GM18498 (cell line): ENCODE results near the gene ECT2.
"Not testable (repeated sequence)": the region's sequence is repeated elsewhere in the genome, so short reads cannot be mapped to it uniquely, and the experiment has no call there.

ENCODE experiments used
- ATAC-seq: cut with Tn5 transposase; IDR thresholded peaks from one replicate; pipeline ENCODE4 v1.9.1; 2021; ENCODE audit warnings: mild to moderate bottlenecking, moderate library complexity; ENCODE audit not compliant: unreplicated experiment

The ECT2 gene

GRCh38 chr3:172739462-172739861 lies 11.1 kb upstream of the ECT2 start:
- ATAC-seq, result no peak

DNA sequence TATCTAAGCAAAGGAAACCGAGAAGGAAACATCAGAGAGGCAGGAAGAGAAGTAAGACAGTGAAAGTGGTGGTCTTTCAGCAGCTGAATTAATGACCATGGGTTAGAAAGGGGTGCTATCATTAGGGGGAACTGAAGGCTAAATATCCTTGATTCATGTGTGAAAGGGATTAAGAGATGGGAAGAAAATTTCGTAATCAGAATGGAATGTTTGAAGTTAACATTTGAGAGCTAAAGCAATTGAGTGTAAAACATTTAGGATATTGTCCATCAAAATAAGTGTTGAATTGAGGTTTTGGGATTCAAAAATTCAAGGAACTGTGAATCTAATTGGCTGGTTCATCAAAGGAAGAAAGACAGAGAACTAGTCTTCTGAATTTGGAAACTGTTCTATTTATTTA lies 4.1 kb upstream of the ECT2 start:
- ATAC-seq, result no peak

- ATAC-seq, result no peak
Observed at GRCh38 chr3:172749230-172749965, 1.1 kb upstream of the ECT2 start.

DNA sequence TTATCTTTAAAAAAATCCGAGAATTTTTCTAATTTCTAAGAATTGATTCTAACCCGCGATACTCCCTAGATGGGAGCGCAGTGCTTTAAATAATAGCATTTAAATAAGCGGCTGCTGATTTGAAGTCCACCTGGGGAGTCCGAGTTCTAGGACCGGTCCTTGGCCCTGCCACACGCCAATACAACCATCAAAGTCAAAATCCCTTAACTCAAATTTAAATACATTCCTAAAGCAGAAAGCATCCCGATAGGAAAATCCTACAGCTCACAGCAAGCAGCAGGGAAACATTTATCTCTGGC lies 508 bp upstream of the ECT2 start:
- ATAC-seq, result no peak

DNA sequence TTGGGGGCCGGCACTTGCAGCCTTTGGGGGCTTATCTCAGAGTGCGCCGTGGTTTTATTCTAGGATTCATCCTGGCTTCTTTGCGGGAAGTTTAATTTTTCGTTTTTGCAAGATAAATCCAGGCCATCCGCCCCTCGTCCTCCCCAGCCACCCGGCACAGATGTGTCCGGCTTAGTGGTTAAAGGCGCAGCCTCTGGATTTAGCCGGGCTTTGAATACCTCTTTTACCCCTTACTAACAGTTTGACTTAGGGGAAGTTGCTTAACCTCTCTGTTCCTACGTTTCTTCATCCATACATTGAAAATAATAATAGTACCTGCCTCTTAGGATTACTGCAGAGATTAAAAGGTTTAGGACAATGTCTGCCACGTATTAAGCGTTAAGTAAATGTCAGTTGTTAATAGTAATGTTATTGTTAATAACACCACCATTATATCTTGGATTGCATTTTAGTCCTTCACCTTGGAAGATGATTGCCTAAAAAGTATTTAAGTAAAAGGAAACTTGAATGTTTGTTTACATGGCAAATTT lies 714 bp downstream of the ECT2 start:
- ATAC-seq, result peak; percentile 14

DNA sequence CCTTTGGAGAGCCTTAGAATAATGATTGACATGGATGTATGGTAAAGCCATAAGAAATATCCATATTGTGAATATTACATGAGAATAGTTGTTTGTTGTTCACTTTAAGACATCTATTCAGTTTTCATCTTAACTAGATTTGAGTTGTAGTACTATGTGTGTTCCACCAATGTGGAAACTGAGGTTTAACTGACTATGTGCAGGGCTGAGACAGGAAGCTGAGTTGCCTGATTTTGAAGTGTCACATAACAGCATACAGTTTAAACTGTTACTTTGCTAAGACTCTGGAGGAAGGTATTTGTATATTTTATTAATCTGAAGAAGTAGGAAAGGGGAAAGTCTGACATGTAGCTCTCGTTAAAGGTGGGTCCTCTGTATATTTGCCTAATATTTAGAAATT lies 2.1 kb downstream of the ECT2 start:
- ATAC-seq, result no peak

GRCh38 chr3:172753125-172753524 lies 2.6 kb downstream of the ECT2 start:
- no peak for ATAC-seq

- not testable (repeated sequence) for ATAC-seq
Observed at GRCh38 chr3:172760416-172760815, 9.9 kb downstream of the ECT2 start.

GRCh38 chr3:172766241-172766640 lies 15.7 kb downstream of the ECT2 start:
- ATAC-seq, result no peak

DNA sequence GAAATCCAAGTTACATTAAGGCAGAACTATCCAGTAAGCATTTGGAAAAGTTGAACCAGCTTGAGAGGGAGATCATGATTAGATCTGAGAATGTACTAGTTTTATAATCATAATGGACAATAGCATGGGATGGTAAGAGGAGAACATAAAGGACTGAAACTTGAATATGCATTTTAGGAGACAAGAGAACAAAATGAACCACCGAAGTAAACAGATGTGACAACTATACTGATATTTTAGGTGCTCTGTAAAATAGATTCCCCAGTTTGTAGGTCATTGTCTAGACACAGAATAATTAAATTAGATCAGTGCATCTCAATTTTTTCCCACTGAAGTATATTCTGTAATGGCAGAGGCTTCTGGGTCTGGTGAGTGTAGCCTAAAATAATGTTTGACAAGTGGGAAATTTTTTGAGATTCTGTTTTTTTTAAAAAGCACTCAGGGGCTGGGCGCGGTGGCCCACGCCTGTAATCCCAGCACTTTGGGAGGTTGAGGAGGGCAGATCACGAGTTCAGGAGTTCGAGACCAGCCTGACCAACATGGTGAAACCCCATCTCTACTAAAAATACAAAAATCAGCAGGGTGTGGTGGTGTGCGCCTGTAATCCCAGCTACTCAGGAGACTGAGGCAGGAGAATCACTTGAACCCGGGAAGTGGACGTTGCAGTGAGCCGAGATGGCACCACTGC lies 16.3 kb downstream of the ECT2 start:
- ATAC-seq, result no peak

- ATAC-seq, result no peak
Observed at GRCh38 chr3:172770382-172770781, 19.9 kb downstream of the ECT2 start.

DNA sequence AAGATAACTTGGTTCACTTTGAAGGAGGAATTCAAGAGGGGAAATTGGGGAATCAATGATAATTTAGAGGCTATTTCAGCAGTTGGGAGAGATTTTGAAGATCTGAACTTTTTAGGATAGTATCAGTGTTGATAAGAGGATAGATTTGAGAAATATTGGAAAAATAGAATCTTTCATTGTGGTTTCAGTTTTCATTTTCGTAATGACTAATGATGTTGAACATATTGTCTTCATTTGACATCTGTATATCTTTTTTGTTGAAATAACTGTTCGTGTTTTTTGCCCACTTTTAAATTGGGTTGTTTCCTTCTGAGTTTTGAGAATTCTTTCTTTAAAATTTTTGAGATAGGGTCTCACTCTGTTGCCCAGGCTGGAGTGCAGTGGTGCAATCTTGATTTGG lies 21.1 kb downstream of the ECT2 start:
- ATAC-seq, result no peak

GRCh38 chr3:172776049-172776717 lies 25.7 kb downstream of the ECT2 start:
- no peak for ATAC-seq

- ATAC-seq, result no peak
Observed at GRCh38 chr3:172777901-172778300, 27.4 kb downstream of the ECT2 start.

GRCh38 chr3:172782235-172782634 lies 31.7 kb downstream of the ECT2 start:
- ATAC-seq, result no peak

- ATAC-seq, result no peak
Observed at GRCh38 chr3:172786036-172786435, 35.5 kb downstream of the ECT2 start.

GRCh38 chr3:172787019-172787418 lies 36.5 kb downstream of the ECT2 start:
- ATAC-seq, result no peak

DNA sequence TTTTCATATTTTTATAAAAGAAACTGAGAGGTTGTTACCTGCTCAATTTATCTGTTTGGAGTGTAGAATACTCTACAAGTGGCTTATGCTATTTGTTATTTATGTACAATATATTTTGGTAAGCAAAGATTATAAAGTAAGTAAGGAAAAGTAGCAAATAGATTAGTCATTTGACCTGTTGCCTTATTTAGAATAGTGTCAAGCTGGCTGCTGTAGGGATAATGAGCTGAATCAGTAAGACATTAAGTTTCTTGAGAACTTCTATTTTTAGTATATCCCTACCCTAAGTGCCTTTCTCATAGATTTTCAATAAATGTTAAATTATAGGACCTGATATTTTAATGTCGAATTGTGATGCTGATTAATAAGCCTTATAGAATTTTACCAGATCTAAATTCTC lies 37.2 kb downstream of the ECT2 start:
- ATAC-seq, result no peak

DNA sequence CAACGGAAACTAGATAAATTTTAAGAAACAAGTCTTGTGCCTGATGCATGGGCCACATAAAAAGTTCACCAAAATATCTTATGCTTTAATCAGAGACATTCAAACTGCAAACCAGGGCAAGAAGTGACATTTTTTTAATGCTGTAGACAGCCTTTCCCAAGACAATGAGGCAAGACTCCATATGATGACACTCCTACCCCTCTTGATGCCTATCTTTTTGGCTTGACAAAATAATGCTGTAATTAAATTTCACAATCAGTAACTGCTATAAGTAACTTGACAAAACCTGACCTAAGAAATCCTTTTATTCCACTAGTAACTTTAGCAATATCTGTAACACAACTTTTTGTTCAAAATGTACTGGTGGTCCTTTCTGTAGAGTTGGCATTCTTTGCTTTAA lies 48.7 kb downstream of the ECT2 start:
- ATAC-seq, result no peak

DNA sequence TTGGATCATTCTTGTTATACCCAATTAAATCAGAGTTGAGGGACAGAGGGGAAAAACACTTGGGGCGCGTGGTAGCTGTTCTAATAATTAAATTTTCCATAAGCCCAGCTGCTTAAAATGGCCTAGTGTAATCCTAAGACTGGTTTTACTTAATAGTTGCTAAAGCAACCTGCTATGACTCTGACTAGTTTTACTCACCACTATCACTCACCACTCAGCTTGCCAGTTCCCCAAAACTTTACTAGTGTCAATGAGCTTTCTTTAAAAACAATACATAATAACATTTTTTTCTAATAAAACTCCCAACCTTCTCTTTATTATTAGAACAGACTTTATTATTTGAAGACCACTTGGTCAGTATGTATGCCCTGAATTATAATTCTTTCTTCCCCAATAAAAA lies 49.6 kb downstream of the ECT2 start:
- no peak for ATAC-seq

GRCh38 chr3:172803489-172803888 lies 53.0 kb downstream of the ECT2 start:
- ATAC-seq, result no peak

- ATAC-seq, result no peak
Observed at GRCh38 chr3:172804323-172804722, 53.8 kb downstream of the ECT2 start.
